HepG2 (cell line): ENCODE measurements around the gene EHD1. TPM values are rescaled to one million over a fixed set of nuclear protein-coding genes. Genes with fewer than 3 reads are reported as not detected.

Experiments
- ARHGAP35 ChIP-seq: sonication (generic); formaldehyde crosslinking; IDR thresholded peaks from 2 replicates; pipeline ENCODE4 v1.9.0; 2022; ENCODE audit warnings: mild to moderate bottlenecking, inconsistent platforms, moderate library complexity, missing genetic modification reagents, borderline replicate concordance
- GTF3A ChIP-seq: sonication (generic); formaldehyde crosslinking; conservative IDR thresholded peaks from 2 replicates; pipeline ENCODE4 v1.4.0; 2020; ENCODE audit warnings: mild to moderate bottlenecking, missing genetic modification reagents
- IRF2 ChIP-seq: IDR thresholded peaks from 2 replicates; pipeline ENCODE4 v1.6.1; 2018; ENCODE audit warnings: missing genetic modification reagents, missing compliant biosample characterization
- NR2F1 ChIP-seq, 2 experiments: fragments of 450-650 bp in 1 of 2; formaldehyde crosslinking in 1 of 2; IDR thresholded peaks; 2 replicates each; pipeline versions ENCODE4 v1.5.0 to v1.6.1; 2016 to 2020; ENCODE audit warnings: mild to moderate bottlenecking in 1 of 2, missing compliant biosample characterization in 1 of 2, missing genetic modification reagents in 1 of 2, moderate library complexity in 1 of 2
- SMAD3 ChIP-seq: sonication (generic); formaldehyde crosslinking; IDR thresholded peaks from 2 replicates; pipeline ENCODE4 v1.4.0; 2020; ENCODE audit warnings: missing genetic modification reagents
- TBX2 ChIP-seq: sonication (generic); formaldehyde crosslinking; IDR thresholded peaks from 2 replicates; pipeline ENCODE4 v1.5.0; 2020; ENCODE audit warnings: missing genetic modification reagents, mild to moderate bottlenecking, borderline replicate concordance
- TBX3 ChIP-seq: fragments of 450-650 bp; IDR thresholded peaks from 2 replicates; pipeline ENCODE4 v1.6.1; 2017; ENCODE audit warnings: antibody characterized with exemption, mild to moderate bottlenecking, inconsistent platforms, borderline replicate concordance
- TCF7L2 ChIP-seq: IDR thresholded peaks from 2 replicates; pipeline ENCODE4 v1.6.1; 2011; ENCODE audit warnings: mild to moderate bottlenecking, low read depth, low read length, moderate library complexity
- U2AF2 ChIP-seq: fragments of 200-400 bp; formaldehyde crosslinking; IDR thresholded peaks from 2 replicates; pipeline ENCODE4 v1.6.1; 2017; ENCODE audit warnings: low read depth, mild to moderate bottlenecking, low read length
- ZFP1 ChIP-seq: IDR thresholded peaks from 2 replicates; pipeline ENCODE4 v1.6.1; 2016
- ZFP36 ChIP-seq: fragments of 150-350 bp; IDR thresholded peaks from 2 replicates; pipeline ENCODE4 v1.6.1; 2018; ENCODE audit warnings: borderline replicate concordance, low read length, low read depth; ENCODE audit not compliant: partially characterized antibody
- ZNF232 ChIP-seq: sonication (generic); formaldehyde crosslinking; IDR thresholded peaks from 2 replicates; pipeline ENCODE4 v1.4.0; 2020; ENCODE audit warnings: missing genetic modification reagents, borderline replicate concordance
- ZNF543 ChIP-seq: sonication (generic); formaldehyde crosslinking; IDR thresholded peaks from 2 replicates; pipeline ENCODE4 v1.4.0; 2020; ENCODE audit warnings: mild to moderate bottlenecking, missing genetic modification reagents
- ZNF660 ChIP-seq: sonication (generic); formaldehyde crosslinking; IDR thresholded peaks from 2 replicates; pipeline ENCODE4 v1.5.1; 2020; ENCODE audit warnings: mild to moderate bottlenecking, low read depth, missing genetic modification reagents, borderline replicate concordance
- ZNF781 ChIP-seq: sonication (generic); formaldehyde crosslinking; IDR thresholded peaks from 2 replicates; pipeline ENCODE4 v1.5.1; 2020; ENCODE audit warnings: borderline replicate concordance, mild to moderate bottlenecking, missing genetic modification reagents; ENCODE audit errors: not compliant biosample characterization
- polyA plus RNA-seq, 8 experiments: library from polyadenylated mRNA; depleted of rRNA in 3 of 8; stranded (reverse) in 7 of 8; unstranded in 1 of 8; fragments of >200 nt; fragmentation: Illumina TruSeq in 4 of 8; extraction: Trizol in 4 of 8; gene quantifications; 2 replicates each; pipeline versions ENCODE4 v1.2.1 to v1.2.3, GENCODE V29; 2011 to 2016; ENCODE audit warnings: low read depth in 4 of 8, missing spikeins in 1 of 8, mixed read lengths in 1 of 8; ENCODE audit not compliant: insufficient read depth in 1 of 8
- total RNA-seq, 5 experiments: library from RNA; depleted of rRNA; stranded (reverse); fragments of >200 nt; fragmentation: Illumina TruSeq; extraction: Trizol; gene quantifications; 2 replicates each; pipeline ENCODE4 v1.2.3, GENCODE V29; 2016; ENCODE audit warnings: low read depth in 1 of 5
- TF ChIP-seq, protein P1 (sequence below): IDR thresholded peaks from 2 replicates; pipeline ENCODE4 v1.6.1; 2016; ENCODE audit warnings: missing compliant biosample characterization, missing genetic modification reagents, borderline replicate concordance
- TF ChIP-seq, protein P2 (sequence below): sonication (generic); formaldehyde crosslinking; IDR thresholded peaks from 2 replicates; pipeline ENCODE4 v1.4.0; 2020; ENCODE audit warnings: missing genetic modification reagents, mild to moderate bottlenecking, borderline replicate concordance
- TF ChIP-seq, protein P3 (sequence below): sonication (generic); formaldehyde crosslinking; IDR thresholded peaks from 2 replicates; pipeline ENCODE4 v1.5.0; 2020; ENCODE audit warnings: missing genetic modification reagents, mild to moderate bottlenecking, borderline replicate concordance
- TF ChIP-seq, protein P4 (sequence below): sonication (generic); formaldehyde crosslinking; IDR thresholded peaks from 2 replicates; pipeline ENCODE4 v1.4.0; 2020; ENCODE audit warnings: missing genetic modification reagents, borderline replicate concordance

The EHD1 gene
- total and polyA plus RNA-seq, 2 of the 13 experiments (the other 11 are each of a cell fraction or from before 2014, with no cell fraction given): 23.6 to 26.6 TPM

DNA sequence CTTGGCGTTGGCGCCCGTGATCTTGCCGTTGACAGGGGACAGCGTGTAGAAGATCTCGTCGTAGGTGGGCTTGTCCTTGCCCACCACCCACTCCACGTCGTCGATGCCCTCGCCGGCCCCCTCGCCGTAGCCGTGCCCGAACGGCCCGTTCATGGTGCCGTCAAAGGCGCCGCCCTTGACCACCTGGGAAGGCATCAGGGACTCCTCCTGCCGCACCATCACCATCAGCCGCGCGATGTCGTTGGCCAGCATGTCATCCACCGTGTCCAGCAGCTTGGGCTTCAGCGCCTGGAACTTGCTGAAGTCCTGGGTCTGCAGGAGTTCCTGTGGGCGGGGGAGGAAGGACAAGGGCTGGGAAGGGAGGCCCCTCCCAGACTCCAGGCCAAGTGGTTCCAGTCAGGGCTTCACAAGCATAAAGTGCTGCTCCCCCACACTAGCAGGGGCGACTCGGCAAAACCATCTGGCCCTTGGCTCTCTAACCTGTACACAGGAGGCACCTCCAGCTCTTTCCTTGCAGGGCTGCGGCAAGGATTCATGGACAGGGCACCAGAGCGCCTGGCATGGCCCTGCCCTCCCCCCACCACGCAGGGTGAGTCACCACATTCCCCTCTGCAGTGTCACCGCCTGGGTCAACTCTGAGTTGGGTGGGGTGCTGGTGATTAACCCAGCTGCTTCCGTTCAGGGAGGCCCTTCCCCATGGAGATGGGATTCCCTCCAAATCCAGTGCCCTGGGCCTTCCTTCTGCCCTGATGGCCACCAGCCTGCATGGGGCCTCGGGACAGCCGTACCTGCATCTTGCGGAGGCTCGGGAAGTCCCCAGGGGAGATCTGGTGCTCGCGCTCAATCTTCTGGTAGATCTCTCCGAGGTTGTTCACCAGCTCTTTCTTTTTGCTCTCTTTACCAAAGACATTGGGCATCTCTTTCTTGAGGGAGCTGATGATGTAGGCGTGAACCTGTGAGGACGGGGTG lies 23.6 kb downstream of the EHD1 start (continued):
- TF ChIP-seq NR2F1 (CRISPR knock-in tag; IDR thresholded peaks at IDR 0.05): peak; percentile 50 to 60; a peak in 2 of 4 replicates
- TF ChIP-seq, protein P1, sequence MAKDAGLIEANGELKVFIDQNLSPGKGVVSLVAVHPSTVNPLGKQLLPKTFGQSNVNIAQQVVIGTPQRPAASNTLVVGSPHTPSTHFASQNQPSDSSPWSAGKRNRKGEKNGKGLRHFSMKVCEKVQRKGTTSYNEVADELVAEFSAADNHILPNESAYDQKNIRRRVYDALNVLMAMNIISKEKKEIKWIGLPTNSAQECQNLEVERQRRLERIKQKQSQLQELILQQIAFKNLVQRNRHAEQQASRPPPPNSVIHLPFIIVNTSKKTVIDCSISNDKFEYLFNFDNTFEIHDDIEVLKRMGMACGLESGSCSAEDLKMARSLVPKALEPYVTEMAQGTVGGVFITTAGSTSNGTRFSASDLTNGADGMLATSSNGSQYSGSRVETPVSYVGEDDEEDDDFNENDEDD (CRISPR knock-in tag): peak; percentile 12; the same call in 1 of the 2 replicates
- TF ChIP-seq ZNF232: no peak
- no peak for TF ChIP-seq ARHGAP35
- TF ChIP-seq ZFP36: no peak
- TF ChIP-seq TBX3: no peak
- TF ChIP-seq SMAD3 (CRISPR knock-in tag): 0 out of 2 replicates have a peak, but pooled peaks have one; percentile 23
- TF ChIP-seq, protein P2, sequence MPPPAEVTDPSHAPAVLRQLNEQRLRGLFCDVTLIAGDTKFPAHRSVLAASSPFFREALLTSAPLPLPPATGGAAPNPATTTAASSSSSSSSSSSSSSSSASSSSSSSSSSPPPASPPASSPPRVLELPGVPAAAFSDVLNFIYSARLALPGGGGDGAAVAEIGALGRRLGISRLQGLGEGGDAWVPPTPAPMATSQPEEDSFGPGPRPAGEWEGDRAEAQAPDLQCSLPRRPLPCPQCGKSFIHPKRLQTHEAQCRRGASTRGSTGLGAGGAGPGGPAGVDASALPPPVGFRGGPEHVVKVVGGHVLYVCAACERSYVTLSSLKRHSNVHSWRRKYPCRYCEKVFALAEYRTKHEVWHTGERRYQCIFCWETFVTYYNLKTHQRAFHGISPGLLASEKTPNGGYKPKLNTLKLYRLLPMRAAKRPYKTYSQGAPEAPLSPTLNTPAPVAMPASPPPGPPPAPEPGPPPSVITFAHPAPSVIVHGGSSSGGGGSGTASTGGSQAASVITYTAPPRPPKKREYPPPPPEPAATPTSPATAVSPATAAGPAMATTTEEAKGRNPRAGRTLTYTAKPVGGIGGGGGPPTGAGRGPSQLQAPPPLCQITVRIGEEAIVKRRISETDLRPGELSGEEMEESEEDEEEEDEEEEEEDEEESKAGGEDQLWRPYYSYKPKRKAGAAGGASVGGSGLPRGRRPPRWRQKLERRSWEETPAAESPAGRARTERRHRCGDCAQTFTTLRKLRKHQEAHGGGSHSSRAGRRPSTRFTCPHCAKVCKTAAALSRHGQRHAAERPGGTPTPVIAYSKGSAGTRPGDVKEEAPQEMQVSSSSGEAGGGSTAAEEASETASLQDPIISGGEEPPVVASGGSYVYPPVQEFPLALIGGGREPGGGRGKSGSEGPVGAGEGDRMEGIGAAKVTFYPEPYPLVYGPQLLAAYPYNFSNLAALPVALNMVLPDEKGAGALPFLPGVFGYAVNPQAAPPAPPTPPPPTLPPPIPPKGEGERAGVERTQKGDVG (CRISPR knock-in tag): peak; percentile 56; the same call in 1 of the 2 replicates
- no peak for TF ChIP-seq GTF3A
- no peak for TF ChIP-seq ZNF543 (CRISPR knock-in tag)
- TF ChIP-seq TCF7L2: no peak
- TF ChIP-seq ZNF781 (CRISPR knock-in tag): no peak
- 0 out of 2 replicates have a peak, but pooled peaks have one; percentile 27 for TF ChIP-seq TBX2 (CRISPR knock-in tag)
- TF ChIP-seq, protein P3, sequence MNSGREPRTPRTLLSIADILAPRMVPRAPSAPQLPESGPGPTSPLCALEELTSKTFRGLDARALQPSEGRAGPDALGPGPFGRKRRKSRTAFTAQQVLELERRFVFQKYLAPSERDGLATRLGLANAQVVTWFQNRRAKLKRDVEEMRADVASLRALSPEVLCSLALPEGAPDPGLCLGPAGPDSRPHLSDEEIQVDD (CRISPR knock-in tag): no peak
- TF ChIP-seq, protein P4, sequence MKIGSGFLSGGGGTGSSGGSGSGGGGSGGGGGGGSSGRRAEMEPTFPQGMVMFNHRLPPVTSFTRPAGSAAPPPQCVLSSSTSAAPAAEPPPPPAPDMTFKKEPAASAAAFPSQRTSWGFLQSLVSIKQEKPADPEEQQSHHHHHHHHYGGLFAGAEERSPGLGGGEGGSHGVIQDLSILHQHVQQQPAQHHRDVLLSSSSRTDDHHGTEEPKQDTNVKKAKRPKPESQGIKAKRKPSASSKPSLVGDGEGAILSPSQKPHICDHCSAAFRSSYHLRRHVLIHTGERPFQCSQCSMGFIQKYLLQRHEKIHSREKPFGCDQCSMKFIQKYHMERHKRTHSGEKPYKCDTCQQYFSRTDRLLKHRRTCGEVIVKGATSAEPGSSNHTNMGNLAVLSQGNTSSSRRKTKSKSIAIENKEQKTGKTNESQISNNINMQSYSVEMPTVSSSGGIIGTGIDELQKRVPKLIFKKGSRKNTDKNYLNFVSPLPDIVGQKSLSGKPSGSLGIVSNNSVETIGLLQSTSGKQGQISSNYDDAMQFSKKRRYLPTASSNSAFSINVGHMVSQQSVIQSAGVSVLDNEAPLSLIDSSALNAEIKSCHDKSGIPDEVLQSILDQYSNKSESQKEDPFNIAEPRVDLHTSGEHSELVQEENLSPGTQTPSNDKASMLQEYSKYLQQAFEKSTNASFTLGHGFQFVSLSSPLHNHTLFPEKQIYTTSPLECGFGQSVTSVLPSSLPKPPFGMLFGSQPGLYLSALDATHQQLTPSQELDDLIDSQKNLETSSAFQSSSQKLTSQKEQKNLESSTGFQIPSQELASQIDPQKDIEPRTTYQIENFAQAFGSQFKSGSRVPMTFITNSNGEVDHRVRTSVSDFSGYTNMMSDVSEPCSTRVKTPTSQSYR (CRISPR knock-in tag): peak; percentile 96
- no peak; the same call in 1 of the 2 replicates for TF ChIP-seq IRF2 (CRISPR knock-in tag)
- TF ChIP-seq U2AF2: no peak
- TF ChIP-seq ZFP1 (CRISPR knock-in tag): no peak
- no peak for TF ChIP-seq ZNF660 (CRISPR knock-in tag)
